WTC11 (cell line): Measurements from ENCODE around the gene NAB2. TPM values are rescaled to one million over a fixed set of nuclear protein-coding genes. Genes with fewer than 3 reads are reported as not detected.

Source experiments
- ATAC-seq: fragments of 200-7000 bp; cut with Tn5 transposase; 2 replicates; pipeline ENCODE4 v1.10.0; 2021; ENCODE audit warnings: mild to moderate bottlenecking, moderate library complexity
- CTCF ChIA-PET: fragments of 300-600 bp; sonication (Branson Sonifier 250); formaldehyde crosslinking; loops from one replicate; lab custom pipeline; 2021; ENCODE audit warnings: antibody characterized with exemption; lab: Charles Lee
- POLR2A ChIA-PET: fragments of 350-600 bp; sonication (Branson Sonifier 250); formaldehyde crosslinking; loops from one replicate; lab custom pipeline; 2021; ENCODE audit warnings: antibody characterized with exemption; lab: Charles Lee
- DNase-seq: peaks from one replicate; pipeline ENCODE4 v3.0.0; 2021; ENCODE audit warnings: low spot score
- H3K27ac Mint-ChIP-seq: 2 replicates; pipeline ENCODE4 v1.8.0; 2021; ENCODE audit warnings: mixed read lengths
- H3K27me3 Mint-ChIP-seq: 2 replicates; pipeline ENCODE4 v1.8.0; 2021; ENCODE audit warnings: low read depth, mild to moderate bottlenecking, moderate library complexity, mixed read lengths
- H3K36me3 Mint-ChIP-seq: 2 replicates; pipeline ENCODE4 v1.8.0; 2021; ENCODE audit warnings: mixed read lengths
- H3K4me1 Mint-ChIP-seq: 2 replicates; pipeline ENCODE4 v1.8.0; 2022; ENCODE audit warnings: mixed read lengths
- H3K4me3 Mint-ChIP-seq: 2 replicates; pipeline ENCODE4 v1.8.0; 2021; ENCODE audit warnings: mild to moderate bottlenecking, moderate library complexity, mixed read lengths
- H3K9me3 Mint-ChIP-seq: 2 replicates; pipeline ENCODE4 v1.8.0; 2021; ENCODE audit warnings: mixed read lengths
- ARID4B ChIP-seq: sonication (generic); formaldehyde crosslinking; IDR thresholded peaks from 2 replicates; pipeline ENCODE4 v1.8.0; 2023; ENCODE audit warnings: missing genetic modification reagents, mild to moderate bottlenecking, borderline replicate concordance
- E2F5 ChIP-seq: sonication (generic); formaldehyde crosslinking; IDR thresholded peaks from 2 replicates; pipeline ENCODE4 v1.8.1; 2022; ENCODE audit warnings: mild to moderate bottlenecking, moderate library complexity, missing genetic modification reagents
- ELF4 ChIP-seq: sonication (generic); formaldehyde crosslinking; IDR thresholded peaks from 2 replicates; pipeline ENCODE4 v1.8.1; 2022; ENCODE audit warnings: low read depth, mild to moderate bottlenecking, moderate library complexity, missing genetic modification reagents
- EMX1 ChIP-seq: fragments of 250-450 bp; sonication (Bioruptor Pico); IDR thresholded peaks from 2 replicates; pipeline ENCODE4 v1.8.0; 2021; ENCODE audit warnings: mild to moderate bottlenecking
- MXD4 ChIP-seq: fragments of 250-450 bp; sonication (Bioruptor Pico); IDR thresholded peaks from 2 replicates; pipeline ENCODE4 v1.8.0; 2021; ENCODE audit warnings: mild to moderate bottlenecking, moderate library complexity, borderline replicate concordance
- PRDM15 ChIP-seq: sonication (generic); formaldehyde crosslinking; IDR thresholded peaks from 2 replicates; pipeline ENCODE4 v1.8.0; 2022; ENCODE audit warnings: missing genetic modification reagents
- SOX15 ChIP-seq: fragments of 250-450 bp; sonication (Bioruptor Pico); IDR thresholded peaks from 2 replicates; pipeline ENCODE4 v1.9.0; 2021; ENCODE audit warnings: mild to moderate bottlenecking
- TCF7 ChIP-seq: sonication (generic); formaldehyde crosslinking; IDR thresholded peaks from 2 replicates; pipeline ENCODE4 v1.8.0; 2022; ENCODE audit warnings: mild to moderate bottlenecking, low read depth, missing genetic modification reagents, moderate library complexity
- TEAD4 ChIP-seq: sonication (generic); formaldehyde crosslinking; IDR thresholded peaks from 2 replicates; pipeline ENCODE4 v1.8.0; 2022; ENCODE audit warnings: mild to moderate bottlenecking, missing genetic modification reagents
- TP53 ChIP-seq: sonication (generic); formaldehyde crosslinking; IDR thresholded peaks from 2 replicates; pipeline ENCODE4 v1.8.1; 2023; ENCODE audit warnings: mild to moderate bottlenecking, missing genetic modification reagents
- ZNF138 ChIP-seq: sonication (generic); formaldehyde crosslinking; conservative IDR thresholded peaks from 2 replicates; pipeline ENCODE4 v1.8.1; 2022; ENCODE audit warnings: mild to moderate bottlenecking, moderate library complexity, missing genetic modification reagents
- ZNF423 ChIP-seq: fragments of 250-450 bp; sonication (Bioruptor Pico); IDR thresholded peaks from 2 replicates; pipeline ENCODE4 v2.1.2; 2022; ENCODE audit warnings: mild to moderate bottlenecking, moderate library complexity
- total RNA-seq: library from RNA; stranded (reverse); gene quantifications from 3 replicates; pipeline ENCODE4 v1.2.3, GENCODE V29; 2021
- TF ChIP-seq, protein P1 (sequence below): fragments of 250-450 bp; sonication (Bioruptor Pico); IDR thresholded peaks from 2 replicates; pipeline ENCODE4 v1.9.0; 2021; ENCODE audit warnings: moderate library complexity, mild to moderate bottlenecking, inconsistent platforms, borderline replicate concordance
- TF ChIP-seq, protein P2 (sequence below): sonication (generic); formaldehyde crosslinking; IDR thresholded peaks from 2 replicates; pipeline ENCODE4 v1.8.1; 2023; ENCODE audit warnings: mild to moderate bottlenecking, missing genetic modification reagents, moderate library complexity

Gene NAB2
- total RNA-seq, 1 experiment from 2014 or later = 20.5 TPM

DNA sequence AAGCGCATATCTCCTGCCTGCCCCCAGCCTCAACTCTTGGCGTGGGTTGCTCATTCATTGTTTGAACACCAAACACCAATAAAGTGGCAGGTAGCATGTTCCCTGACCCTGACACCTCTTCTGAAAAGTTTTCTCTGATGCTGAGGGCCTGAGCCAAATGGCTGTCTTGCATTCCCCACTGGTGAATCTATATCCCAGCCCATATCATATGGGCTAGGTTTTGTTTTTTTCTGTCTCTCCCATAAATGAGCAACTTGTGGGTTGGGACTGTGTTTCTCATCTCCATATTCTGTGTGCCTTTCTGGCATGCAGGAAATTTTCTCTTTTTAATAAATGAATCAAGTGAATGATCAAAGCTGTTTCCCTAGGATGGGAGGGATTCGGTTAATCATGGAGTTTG lies 44.0 kb upstream of the NAB2 start (continued):
- TF ChIP-seq, protein P1, sequence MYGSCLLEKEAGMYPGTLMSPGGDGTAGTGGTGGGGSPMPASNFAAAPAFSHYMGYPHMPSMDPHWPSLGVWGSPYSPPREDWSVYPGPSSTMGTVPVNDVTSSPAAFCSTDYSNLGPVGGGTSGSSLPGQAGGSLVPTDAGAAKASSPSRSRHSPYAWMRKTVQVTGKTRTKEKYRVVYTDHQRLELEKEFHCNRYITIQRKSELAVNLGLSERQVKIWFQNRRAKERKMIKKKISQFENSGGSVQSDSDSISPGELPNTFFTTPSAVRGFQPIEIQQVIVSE (CRISPR knock-in tag) = no peak
- no peak for TF ChIP-seq TCF7 (CRISPR knock-in tag)
- TF ChIP-seq E2F5 (CRISPR knock-in tag) = no peak

- Mint-ChIP-seq H3K4me3 (no peak overlapping the region), H3K27ac (no peak overlapping the region), H3K27me3 (peaks cover 10% of the 10 kb centered on the region; the same call in 1 of the 2 replicates), H3K9me3 (no peaks in the 10 kb centered on the region), H3K4me1 (no peaks in the 10 kb centered on the region), H3K36me3 (no peaks in the 10 kb centered on the region)
- ChIA-PET CTCF (interaction anchor here (0.9 to 2.5 kb wide), 5 partner anchors 15 to 78 kb away, joined by 3 to 7 read pairs (median 4); partner anchors contain the start of gene NEMP1), POLR2A (no interaction called here)
- ATAC-seq (no peak), DNase-seq (no peak)
- no peak for TF ChIP-seq SOX15 (CRISPR knock-in tag)
- TF ChIP-seq EMX1 = no peak
- no peak for TF ChIP-seq ZNF138 (CRISPR knock-in tag)
- TF ChIP-seq, all 79 proteins: peak for 0
Measured at GRCh38 chr12:57046086-57046791, 42.7 kb upstream of the NAB2 start.

- no peaks in the 10 kb centered on the region for H3K36me3 Mint-ChIP-seq
- POLR2A ChIA-PET = no interaction called here
- ATAC-seq = no peak
Measured at GRCh38 chr12:57046947-57047890, 41.7 kb upstream of the NAB2 start.

More at GRCh38 chr12:57046947-57047890, 41.7 kb upstream of the NAB2 start:
- CTCF ChIA-PET = interaction anchor here (0.9 to 2.5 kb wide), 7 partner anchors 16 to 77 kb away, joined by 3 to 7 read pairs (median 5); partner anchors contain the start of gene NEMP1
- DNase-seq = no peak
- H3K27ac Mint-ChIP-seq = no peak overlapping the region
- H3K4me3 Mint-ChIP-seq = no peak overlapping the region
- TF ChIP-seq, protein P2, sequence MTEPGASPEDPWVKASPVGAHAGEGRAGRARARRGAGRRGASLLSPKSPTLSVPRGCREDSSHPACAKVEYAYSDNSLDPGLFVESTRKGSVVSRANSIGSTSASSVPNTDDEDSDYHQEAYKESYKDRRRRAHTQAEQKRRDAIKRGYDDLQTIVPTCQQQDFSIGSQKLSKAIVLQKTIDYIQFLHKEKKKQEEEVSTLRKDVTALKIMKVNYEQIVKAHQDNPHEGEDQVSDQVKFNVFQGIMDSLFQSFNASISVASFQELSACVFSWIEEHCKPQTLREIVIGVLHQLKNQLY (CRISPR knock-in tag) = no peak
- TF ChIP-seq ARID4B (no peak), MXD4 (CRISPR knock-in tag) (no peak), ZNF423 (no peak), ELF4 (no peak), PRDM15 (CRISPR knock-in tag) (no peak), TP53 (CRISPR knock-in tag) (no peak), TEAD4 (no peak)
- H3K27me3 Mint-ChIP-seq = peaks cover 7% of the 10 kb centered on the region; the same call in 1 of the 2 replicates
- H3K9me3 Mint-ChIP-seq = no peaks in the 10 kb centered on the region
- no peaks in the 10 kb centered on the region for H3K4me1 Mint-ChIP-seq
